ENCODE results near the gene TASP1.
"Not testable (repeated sequence)": the region's sequence is repeated elsewhere in the genome, so short reads cannot be mapped to it uniquely, and the experiment has no call there.

The TASP1 gene

DNA sequence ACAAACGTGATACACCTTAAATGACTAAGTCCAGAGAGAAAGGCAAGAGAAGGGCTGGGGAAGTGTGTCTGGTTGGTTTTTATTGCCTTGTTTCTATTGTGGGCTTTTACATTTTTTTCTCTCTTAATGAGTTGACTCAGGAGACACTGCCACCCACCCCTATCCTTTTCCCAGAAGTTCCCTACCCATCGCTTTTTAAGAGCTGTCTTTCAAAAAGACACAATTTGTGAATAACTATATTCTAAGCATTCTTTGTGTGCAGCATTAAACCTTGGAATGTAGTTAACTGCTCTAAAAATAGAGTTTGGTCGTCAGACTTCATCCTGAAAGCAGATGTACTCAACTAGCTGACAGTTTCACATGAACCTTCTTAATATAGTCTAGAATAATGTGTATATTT is 242.7 kb downstream of the TASP1 start:
- peak; percentile 65 for DNase-seq

- DNase-seq = no peak
Observed at GRCh38 chr20:13395232-13395631, 243.5 kb downstream of the TASP1 start.

GRCh38 chr20:13392391-13392790 is 246.3 kb downstream of the TASP1 start:
- DNase-seq = no peak

DNA sequence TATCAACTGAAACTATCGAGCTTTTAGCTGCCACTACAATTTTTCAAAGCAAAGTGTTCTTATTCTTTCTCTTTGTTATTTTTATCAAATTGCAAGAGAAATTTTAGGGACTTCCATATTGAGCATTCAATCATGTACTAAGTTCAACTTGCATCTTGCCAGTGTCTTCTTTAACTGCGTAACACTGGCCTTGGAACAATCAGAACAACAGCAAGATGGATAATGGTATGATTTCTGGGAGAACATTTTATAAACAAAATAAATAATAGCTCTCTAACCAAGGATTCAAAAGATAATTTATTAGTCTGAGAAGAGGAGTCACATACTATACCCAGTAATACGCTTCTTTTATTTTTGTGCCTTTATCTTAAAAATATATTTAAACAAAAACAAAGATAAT is 249.6 kb downstream of the TASP1 start:
- DNase-seq = no peak

GRCh38 chr20:13384132-13384531 is 254.6 kb downstream of the TASP1 start:
- DNase-seq = no peak

DNA sequence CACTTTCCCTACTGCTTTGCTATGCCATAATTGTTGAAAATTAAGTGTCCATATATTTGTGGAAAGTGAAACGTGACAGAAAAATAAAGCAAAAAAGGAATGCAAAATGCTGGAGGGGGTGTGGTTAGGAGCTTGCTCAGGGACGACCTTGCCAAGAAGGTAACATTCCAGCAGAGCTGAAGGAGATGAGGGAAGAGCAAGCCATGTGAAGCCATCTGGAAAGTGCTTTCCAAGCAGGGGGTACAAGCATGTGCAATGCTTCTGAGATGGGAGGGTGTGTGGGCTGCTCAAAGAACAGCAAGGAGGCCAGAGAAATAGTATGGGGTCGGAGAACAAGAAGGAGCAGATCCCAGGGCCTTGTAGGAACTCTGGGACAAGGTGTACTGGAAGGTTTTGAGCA is 255.9 kb downstream of the TASP1 start:
- no peak for DNase-seq

DNA sequence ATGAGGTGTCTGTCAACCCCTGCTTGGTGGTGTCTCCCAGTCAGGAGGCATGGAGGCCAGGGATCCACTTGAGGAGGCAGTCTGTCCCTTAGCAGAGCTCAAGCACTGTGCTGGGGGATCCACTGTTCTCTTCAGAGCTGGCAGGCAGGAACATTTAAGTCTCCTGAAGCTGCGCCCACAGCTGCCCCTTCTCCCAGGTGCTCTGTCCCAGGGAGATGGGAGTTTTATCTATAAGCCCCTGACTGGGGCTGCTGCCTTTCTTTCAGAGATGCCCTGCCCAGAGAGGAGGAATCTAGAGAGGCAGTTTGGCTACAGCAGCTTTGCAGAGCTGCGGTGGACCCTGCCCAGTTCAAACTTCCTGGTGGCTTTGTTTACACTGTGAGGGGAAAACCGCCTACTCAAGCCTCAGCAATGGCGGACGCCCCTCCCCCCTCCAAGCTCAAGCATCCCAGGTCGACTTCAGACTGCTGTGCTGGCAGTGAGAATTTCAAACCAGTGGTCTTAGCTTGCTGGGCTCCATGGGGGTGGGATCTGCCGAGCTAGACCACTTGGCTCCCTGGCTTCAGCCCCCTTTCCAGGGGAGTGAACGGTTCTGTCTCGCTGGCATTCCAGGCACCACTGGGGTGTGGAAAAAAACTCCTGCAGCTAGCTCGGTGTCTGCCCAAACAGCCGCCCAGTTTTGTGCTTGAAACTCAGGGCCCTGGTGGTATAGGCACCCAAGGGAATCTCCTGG is 258.1 kb downstream of the TASP1 start:
- DNase-seq = not testable (repeated sequence)

DNA sequence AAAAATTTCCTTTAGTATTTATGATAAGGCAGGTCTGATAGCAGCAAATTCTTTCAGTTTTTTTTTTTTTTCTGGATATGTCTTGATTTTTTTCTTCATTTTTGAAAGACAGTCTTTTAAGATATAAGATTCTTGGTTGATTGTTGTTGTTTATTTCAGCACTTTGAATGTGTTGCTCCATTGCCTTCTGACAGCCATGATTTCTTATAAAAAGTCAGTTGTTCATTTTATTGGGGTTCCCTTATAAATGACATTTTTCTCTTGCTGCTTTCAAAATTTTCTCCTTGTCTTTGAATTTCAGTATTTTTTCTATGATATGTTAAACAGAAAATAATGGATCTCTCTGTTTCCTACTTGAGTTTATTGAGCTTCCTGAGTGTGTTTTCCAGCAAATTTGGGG is 265.3 kb downstream of the TASP1 start:
- DNase-seq = no peak

DNA sequence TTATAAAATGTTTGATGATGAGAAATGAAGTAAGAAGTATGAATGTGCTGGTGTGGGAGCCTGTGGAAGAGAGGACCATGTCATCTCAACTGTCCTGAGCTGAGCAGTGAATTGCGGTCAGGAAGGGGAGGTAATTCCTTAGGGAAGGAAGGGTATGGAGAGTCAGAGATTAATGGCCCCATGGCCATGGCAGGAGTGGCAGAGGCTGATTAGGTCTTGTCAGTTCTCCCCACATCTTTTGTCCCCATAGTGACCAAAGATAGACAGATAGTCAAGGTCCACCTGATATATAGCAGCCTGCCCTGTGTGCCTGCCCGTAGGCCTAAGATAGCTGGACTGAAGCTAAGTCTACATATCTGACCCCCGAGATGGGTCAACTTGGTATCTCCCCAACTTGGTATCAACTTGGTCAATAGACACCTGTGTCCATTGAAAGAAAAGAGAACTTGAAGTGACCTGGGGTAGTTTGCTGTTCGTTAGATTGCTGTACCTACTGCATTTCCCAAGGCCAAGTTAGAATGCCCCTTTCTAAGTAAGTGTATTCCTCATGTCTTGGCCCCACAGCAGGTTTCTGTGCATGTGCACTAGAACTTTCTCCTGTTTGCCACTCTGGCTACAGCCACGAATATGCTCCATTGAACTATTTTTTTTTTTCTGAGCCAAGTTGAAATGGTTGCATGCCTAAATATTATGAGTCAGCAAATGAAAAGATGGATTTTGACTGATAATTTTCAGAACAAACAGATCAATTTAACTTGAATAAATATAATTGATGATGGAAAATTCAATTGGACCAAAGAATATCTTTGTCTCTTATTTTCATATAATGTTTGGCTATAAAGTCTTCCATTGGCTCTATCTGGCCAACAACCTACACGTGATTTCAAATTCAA is 274.2 kb downstream of the TASP1 start:
- DNase-seq = no peak

GRCh38 chr20:13363473-13363872 is 275.3 kb downstream of the TASP1 start:
- DNase-seq = no peak

GRCh38 chr20:13362165-13362564 is 276.6 kb downstream of the TASP1 start:
- not testable (repeated sequence) for DNase-seq

DNA sequence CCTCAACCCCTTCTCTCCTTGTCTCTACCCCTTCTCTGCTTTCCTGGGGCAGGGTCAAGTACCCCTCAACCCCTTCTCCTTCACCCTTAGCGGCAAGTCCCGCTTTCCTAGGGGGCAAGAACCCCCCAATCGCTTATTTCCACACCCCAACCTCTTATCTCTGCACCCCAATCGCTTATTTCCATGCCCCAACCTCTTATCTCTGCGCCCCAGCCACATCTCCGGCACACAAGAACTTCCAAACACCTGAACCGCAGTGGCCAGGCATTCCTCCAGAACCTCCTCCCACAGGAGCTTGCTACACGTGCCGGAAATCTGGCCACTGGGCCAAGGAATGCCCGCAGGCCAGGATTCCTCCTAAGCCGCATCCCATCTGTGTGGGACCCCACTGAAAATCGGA is 279.8 kb downstream of the TASP1 start:
- DNase-seq = not testable (repeated sequence)

DNA sequence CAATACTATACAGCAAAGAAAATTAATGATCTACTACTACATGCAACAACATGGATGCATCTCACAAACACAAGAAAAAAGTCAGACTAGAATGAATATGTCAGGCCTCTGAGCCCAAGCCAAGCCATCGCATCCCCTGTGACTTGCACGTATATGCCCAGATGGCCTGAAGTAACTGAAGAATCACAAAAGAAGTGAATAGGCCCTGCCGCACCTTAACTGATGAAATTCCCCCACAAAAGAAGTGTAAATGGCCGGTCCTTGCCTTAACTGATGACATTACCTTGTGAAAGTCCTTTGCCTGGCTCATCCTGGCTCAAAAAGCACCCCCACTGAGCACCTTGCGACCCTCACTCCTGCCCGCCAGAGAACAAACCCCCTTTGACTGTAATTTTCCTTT is 280.9 kb downstream of the TASP1 start:
- not testable (repeated sequence) for DNase-seq

DNA sequence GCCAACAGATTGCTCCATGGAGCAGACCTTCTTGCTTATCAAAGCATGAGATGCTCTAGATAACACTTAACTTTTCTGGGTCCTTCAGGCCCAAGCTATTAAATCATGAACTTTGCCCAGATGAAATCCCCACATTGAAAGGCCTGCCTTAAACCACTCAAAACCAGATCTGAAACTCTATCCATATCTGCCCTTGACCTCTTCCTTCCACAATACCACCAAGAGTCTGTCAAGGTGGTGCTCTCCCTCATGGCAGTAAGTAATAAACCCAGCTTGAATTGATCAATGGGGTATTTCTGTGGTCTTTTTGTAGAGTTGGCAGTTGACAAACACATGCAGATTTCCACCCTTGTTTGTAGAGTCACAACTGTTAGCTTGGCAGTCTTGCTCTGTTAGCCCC is 282.1 kb downstream of the TASP1 start:
- DNase-seq = no peak

GRCh38 chr20:13355941-13356486 is 282.7 kb downstream of the TASP1 start:
- DNase-seq = no peak

DNA sequence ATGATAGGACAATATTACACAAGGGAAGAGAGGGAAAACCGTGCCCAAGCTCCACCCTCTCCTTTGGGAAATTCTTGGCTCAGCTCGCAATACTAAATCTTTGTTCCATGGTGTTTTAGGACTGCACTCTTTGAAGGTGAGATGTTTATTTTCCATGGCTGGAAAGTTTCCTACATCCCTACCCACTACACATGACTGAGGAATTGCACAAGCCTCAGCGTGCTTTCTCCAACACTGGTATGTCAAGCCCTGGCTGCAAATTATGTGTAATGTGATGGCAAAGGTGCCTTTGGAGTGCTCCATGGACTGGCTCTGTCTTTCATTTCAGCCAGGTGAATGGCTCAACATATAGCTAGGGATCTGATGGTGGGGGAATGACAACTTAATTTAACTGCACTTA is 283.3 kb downstream of the TASP1 start:
- no peak for DNase-seq

GRCh38 chr20:13353261-13353945 is 285.3 kb downstream of the TASP1 start:
- DNase-seq = no peak

GRCh38 chr20:13349235-13349604 is 289.5 kb downstream of the TASP1 start:
- peak; percentile 23 for DNase-seq

DNA sequence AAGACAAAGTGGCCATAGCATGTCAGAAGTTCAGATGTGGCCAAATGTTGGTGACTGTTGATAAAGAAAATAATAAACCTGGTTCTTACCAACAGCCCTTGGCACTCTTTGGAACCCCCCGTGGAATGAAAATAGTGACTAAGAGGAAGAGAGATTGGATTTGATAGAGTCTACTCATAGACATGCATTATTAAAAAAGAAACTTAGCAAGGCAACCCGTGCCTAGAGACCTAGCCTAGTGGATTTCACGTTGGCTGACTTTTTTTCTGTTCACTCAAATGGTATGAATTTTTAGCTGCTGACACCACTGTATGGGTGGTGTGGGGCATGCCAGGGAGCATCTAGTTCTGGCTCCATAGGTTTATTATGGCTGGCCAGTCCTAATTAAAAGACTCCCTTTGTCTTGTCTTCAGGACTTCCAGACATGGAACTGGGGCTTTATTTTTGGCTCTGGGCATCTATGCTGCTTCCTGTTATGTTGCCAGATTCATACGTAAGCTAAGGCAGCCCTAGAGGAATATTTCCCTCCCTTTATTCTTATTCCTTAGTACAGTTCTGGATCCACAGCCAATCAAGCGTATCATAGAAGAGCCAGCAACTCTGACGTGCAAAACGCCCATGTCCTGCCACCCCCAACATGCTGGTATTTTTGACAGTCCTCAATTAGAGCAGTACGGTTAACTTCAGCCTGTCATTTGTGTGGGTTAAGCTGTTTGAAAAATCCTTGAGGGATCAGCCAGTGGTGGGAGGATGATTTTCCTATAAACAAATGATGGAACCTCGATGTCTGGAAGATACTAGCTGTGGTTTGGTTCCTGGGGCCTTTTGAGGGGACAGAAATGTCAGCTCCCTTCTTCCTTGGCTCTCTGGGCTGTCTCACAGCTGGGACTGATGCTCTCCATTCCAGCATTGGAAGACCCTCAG is 290.2 kb downstream of the TASP1 start:
- DNase-seq = peak; percentile 71

DNA sequence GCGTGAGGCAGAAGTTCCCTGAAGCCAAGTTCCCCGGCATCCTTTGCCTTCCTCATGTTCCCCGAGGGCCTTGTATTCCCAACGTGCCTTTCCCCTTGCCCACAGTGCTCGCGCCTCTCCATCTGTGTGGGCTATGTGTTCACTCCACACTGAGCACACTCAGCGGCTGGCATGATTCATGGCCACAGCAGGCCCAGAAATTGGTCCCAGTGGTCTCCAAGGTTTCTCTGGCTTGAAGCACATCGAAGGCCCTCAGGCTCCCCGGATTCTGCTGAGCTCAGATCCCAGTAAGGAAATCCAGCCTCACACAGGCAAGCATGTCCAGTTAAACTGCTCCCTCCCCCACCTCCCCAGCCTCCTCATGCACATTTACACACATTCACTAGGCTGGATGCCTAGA is 294.1 kb downstream of the TASP1 start:
- DNase-seq = peak; percentile 15

DNA sequence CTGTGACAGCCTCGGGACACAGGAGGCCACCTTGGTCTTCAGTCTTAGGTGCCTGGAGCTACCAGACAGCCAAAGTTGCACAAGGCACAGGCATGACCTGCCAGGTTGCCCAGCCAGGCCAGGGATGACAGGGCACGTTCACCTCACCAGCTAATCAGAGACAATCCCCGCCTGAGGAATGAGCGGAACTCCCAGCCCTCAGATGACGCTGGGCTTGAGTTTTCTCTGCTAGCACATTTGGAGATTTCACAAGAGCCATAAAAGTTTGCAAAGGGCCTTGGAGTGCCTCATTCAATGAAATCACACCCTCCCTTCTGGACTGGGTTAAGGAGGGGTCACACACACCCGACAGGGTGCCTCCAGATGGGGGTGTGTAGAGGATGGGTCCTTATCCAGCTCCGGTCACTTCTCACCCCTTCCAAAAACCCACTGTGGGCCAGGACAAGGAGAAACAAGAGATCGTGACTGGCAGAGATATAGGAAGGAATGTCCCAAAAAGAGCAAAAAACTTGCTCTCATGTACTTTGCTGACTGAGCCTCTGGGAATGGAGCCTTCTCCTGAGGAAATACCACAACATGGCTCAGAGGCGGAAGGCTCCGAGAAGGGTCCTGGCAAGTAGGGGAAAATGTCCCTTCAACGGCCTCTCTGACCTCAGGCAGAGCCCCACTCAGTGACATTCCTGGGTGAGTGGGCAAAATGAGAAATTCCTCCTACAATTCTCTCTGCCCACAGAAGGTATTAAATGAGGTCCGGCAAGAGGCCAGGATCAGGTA is 296.1 kb downstream of the TASP1 start:
- no peak for DNase-seq

Data from fibroblast of skin of back (primary cell).